Measurements from ENCODE around the gene CPLANE2.
"Not testable (repeated sequence)": the region's sequence is repeated elsewhere in the genome, so short reads cannot be mapped to it uniquely, and the experiment has no call there.

The CPLANE2 gene, protein sequence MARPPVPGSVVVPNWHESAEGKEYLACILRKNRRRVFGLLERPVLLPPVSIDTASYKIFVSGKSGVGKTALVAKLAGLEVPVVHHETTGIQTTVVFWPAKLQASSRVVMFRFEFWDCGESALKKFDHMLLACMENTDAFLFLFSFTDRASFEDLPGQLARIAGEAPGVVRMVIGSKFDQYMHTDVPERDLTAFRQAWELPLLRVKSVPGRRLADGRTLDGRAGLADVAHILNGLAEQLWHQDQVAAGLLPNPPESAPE

GRCh38 chr1:16236511-16237342 is at the start of gene CPLANE2:
TSS of gene CPLANE2 (minus strand) at chr1:16237183. CDS start at chr1:16236742, 441 bp downstream.
- DNase-seq, result peak; percentile 97

DNA sequence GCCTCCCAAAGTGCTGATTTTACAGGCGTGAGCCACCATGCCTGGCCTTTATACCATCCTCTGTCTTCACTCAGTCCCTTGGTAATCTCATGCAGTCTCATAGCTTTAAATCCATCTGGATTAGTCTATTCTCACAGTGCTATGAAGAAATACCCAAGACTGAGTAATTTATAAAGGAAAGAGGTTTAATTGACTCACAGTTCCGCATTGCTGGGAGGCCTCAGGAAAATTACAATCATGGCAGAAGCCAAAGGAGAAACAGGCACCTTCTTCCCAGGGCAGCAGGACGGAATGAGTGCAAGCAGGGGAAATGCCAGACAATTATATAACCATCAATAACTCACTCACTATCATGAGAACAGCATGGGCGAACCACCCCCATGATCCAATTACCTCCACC is 49.1 kb upstream of the CPLANE2 start:
- no peak for DNase-seq

- no peak for DNase-seq
Measured at GRCh38 chr1:16281765-16282164, 44.8 kb upstream of the CPLANE2 start.

DNA sequence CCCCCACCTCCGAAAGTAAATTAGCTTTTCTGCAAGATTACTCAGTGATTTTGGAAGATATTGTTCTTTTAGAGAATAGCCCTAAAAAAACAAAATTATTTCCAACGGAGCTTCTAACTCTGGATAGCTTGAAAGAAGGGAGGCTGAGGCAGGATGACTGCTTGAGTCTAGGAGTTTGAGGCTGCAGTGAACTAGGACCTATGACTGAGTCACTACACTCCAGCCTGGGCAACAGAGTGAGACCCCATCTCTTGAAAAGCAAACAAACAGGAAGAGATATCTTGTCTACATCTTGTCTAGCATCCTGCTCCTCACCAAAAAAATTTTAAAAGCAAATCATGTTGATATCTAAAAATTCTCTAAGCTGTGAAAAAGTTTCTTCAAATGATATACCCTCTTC is 42.2 kb upstream of the CPLANE2 start:
- no peak for DNase-seq

GRCh38 chr1:16276302-16277030 is 39.5 kb upstream of the CPLANE2 start:
- DNase-seq, result no peak

DNA sequence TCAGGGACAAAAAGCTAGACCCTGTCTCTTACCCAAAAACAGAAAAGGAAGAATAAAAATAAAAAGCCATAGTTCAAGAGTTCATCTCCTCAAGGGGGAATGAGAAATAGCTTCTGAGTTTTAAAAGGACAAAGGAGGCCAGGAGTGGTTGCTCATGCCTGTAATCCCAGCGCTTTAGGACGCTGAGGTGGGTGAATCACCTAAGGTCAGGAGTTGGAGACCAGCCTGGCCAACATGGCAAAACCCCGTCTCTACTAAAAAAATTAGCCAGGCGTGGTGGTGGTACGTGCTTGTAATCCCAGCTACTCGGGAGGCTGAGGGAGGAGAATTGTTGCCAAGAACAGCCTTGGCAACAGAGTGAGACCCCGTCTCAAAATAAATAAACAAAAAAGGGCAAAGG is 38.6 kb upstream of the CPLANE2 start:
- no peak for DNase-seq

DNA sequence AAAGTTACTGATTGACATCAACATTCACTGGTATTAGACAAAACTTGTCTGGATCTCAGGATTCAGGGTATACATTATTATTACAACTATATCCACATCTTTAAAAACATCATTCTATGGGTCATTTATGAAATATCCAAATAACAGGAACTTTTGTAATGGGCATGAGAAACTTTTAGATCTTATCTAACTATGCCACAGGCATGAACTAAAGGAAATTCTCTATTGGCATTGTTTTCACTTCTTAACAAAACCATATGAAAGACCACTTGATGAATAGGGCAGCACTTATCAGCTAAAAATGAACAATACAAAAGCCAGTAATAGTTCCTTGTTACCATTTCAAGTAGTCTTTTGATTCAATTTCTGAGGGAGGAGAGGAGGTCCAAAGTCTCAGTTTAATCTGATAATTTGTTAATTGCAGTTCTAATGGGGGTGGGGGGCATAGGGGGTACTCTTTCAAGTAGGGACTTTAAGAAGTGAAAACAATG is 30.8 kb upstream of the CPLANE2 start:
- no peak for DNase-seq

DNA sequence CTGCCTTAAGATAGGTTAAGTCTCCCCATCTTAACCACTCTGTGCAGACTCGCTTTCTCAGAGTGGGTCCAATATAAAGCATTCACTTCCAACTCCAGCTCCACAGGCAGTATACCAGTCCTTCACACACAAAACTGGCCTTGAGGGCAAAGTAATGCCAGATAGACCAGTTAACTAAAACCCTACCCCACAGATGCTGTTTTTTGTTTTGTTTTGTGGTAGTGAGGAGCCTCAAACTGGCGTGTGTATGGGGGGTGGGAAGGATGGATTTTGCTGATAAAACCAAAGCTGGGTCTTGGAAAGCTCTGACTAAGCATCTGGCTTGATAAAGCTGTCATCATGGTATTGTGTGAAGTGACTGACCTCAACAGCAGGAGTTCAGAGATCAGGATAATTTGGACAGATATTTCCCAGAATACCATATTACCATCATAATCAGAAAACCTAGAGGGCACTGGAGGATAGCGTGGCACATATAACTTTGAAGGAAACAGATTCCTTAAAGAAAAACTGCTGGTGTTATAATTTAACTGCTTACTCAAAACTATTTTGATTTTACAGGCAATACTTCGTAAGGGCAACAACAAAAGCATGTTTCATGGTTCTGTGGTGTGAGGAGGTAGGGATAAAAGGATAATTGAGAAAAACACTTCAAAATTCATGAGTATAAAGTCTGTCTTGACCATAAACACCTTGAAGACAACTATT is 29.6 kb upstream of the CPLANE2 start:
- no peak for DNase-seq

GRCh38 chr1:16262067-16262466 is 25.1 kb upstream of the CPLANE2 start:
- no peak for DNase-seq

DNA sequence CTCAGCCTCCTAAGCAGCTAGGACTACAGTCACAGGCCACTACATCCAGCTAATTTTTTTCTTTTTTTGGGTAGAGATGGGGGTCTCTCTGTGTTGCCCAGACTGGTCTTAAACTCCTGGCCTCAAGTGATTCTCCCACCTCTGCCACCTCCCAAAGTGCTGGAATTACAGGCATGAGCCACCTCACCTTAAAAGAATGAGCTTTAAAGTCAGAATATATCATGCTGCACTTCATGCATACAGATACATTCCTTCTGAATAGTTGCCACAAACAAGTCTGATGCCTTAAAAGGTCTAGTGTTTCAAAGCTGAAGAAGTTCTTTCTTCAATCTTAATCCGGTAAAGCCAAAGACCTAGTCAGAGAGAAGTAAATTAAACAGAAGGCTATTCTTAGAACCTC is 23.8 kb upstream of the CPLANE2 start:
- no peak for DNase-seq

DNA sequence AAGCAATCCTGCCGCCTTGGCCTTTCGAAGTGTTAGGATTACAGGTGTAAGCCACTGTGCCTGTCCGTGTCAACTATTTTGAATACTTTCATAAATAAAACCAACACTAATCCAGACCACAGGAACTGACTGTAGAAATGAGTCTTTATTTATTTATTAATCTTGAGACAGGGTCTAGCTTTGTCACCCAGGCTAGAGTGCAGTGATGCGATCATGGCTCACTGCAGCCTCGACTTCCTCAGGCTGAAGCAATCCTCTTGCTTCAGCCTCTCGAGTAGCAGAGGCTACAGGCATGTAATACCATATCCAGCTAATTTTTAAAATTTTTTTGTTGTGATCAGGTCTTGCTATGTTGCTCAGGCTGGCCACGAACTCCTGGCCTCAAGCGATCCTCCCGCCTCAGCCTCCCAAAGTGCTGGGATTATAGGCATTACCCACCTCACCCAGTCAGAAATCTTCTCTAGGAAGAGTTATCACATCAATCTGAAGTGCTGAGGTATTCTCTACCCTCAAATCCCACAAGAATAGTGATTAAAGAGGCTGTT is 21.7 kb upstream of the CPLANE2 start:
- no peak for DNase-seq

DNA sequence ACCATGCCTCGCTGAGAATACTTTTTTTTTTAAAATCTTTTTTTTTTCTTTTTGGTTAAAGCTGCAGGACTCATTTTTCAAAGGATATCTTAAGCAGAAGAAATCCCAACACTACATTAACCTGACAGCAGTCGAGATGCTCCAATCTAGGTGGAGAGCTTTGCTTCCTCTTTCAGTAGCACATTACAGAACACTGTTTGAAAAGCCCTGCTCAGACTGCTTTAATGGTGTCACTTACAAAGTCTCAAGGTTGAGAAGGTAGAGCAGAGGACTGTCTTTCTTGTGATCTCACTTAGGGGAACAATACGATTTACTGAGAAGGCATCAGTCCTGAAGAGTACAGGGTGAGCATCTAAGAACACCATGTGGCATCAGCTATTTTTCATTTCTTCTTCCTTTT is 21.0 kb upstream of the CPLANE2 start:
- no peak for DNase-seq

- DNase-seq, result not testable (repeated sequence)
Measured at GRCh38 chr1:16257556-16257955, 20.6 kb upstream of the CPLANE2 start.

DNA sequence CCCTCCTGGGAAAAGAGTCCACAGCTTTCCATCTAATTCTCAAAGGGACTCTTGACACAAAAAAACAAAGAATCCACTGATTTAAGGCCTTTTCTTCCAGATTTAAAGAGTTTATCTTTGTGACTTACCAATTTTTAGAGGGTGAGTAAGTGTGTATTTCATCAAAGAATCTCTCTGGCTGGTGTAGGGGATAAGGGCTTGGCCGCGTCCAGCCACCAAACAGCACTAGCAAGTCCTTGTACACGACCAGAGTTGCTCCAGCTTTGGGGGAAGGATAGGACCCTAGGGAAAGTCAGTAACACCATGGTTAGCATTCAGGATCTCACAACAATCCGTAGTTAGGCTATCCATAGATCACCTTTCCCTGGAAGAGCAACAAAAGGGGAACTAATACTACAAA is 19.5 kb upstream of the CPLANE2 start:
- DNase-seq, result no peak

- DNase-seq, result no peak
Measured at GRCh38 chr1:16254263-16254928, 17.4 kb upstream of the CPLANE2 start.

GRCh38 chr1:16253332-16253922 is 16.4 kb upstream of the CPLANE2 start:
- DNase-seq, result no peak

DNA sequence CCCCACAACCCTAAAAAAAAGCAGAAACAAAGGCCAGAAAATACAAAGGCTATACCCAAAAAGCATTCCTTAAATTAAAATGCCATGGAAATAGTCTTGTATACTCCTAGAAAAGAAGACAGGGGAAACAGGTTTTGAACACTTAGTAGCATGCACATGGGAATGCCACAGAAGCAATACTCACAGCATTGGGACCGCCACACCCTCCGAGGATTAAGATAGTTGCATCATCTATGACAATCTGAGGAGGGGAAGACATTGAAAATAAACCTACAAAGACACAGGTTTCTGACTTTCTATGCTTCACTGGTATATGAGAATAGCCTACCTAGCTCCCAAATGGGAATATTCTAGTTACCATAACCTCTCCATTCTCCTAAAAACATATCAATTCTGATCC is 15.9 kb upstream of the CPLANE2 start:
- no peak for DNase-seq

DNA sequence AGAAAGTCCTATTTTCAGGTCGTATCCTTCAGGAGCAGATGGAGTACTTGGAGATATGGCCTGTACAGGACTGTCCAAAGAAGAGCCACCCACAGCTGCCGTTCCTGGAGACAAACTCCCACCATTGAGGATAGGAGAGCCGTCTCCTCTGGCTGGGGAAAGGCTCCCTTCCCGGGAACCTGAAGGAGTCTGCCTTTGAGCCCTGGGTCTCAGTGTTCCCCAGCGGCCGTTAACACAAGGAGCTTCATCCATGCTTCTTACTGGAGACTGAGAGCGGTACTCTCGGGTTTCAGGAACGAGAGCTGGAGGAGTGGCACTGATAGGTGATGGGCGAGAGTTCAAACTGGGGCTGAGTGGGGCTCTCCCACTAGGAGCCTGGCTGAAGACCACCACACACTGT is 14.4 kb upstream of the CPLANE2 start:
- no peak for DNase-seq

DNA sequence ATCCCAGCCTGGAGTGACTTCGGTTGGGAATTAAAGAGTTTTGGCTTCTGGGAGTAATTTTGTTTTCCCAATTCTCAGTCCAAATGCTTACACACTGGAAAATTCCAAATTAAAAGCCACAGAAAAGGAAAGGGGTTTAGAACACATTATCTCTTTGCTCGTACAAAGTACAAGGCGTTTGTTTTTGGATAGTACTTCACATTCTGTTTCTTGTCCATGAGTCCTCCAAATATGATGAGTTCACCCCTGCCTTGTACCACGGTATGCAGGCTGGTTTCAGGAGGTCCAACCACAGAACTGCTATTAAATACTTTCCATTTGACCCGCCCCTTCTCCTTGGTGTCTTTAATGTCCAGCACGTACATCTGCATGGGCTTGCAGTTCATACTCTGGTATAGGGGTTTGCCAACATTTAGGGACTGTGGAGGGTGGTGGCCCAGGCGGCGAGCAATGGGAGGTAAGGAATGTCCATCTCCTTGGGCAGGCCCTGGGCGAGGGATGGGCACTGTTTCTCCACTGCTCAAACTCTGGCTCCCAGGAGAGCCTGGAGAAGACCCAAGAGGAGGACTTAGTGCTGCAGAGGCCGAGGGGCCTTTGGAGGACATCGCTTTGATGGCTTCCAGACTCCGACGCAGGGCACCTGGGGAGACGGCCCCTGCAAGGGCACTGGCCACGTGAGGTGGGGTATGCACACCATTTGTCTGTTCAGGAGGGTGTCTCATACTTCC is 13.7 kb upstream of the CPLANE2 start:
- no peak for DNase-seq

DNA sequence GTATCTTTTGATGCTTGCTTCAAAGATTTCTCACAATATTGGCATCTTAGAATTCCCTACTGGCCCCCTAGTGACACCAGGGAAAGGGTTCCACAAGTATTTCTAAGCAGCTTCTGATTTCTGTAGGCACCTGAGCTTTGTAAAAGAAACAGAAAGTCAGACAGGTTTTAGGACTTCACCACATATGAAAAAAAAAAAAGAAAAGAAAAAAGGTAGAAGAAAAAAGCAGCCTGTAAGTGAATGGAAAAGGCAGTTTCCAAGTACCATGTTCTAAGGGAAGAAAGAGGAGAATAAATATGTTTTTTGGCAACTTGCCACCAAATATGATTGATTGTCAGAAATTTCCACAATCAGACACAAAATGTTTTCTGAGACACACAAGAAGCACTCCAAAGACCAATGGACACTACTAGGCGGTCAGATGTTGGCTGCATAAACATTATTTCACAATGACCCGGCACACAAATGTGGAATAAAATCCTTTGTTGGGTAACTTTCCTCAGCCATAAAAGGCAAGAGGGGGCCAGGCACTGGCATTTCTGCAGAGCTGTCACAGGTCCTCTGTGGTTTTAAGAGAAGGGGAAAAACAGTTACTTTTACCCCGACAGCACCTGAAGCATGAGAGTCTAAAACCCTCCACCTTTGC is 12.7 kb upstream of the CPLANE2 start:
- no peak for DNase-seq

Measured in activated CD8-positive, alpha-beta memory T cell treated with anti-CD3 and anti-CD28 coated beads, Interleukin-2, amount 50 U/mL, for 4 hours (primary cell).